Activated T-helper 9 cell treated with anti-CD3 and anti-CD28 coated beads, Interleukin-2, amount 50 U/mL, for 16 hours (primary cell): ENCODE results near the gene STRN3.
"Not testable (repeated sequence)": the region's sequence is repeated elsewhere in the genome, so short reads cannot be mapped to it uniquely, and the experiment has no call there.

Experiments
- DNase-seq: peaks from one replicate; pipeline ENCODE4 v3.0.0-alpha.2; 2020; ENCODE audit warnings: low read depth

STRN3 gene

DNA sequence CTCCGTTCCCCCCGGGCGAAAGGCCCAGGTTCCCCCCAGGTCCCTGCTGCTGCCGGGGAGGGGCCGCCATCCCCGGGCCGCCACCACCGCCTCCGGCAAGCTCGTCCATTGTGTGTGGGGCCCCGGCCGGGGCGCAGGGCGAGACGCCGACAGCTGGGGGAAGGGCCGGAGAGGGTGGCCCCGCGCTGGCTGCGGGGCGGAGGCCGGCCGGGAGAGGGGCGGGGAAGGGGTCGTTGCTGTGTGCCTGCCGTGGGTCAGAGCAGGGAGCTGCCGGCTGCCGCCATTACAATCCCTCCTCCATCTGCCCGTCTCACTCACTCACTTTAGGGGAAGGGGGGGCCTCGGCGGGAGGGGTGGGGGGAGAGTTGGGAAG is at the start of gene STRN3:
Gene STRN3, minus strand, starts transcription at position 303 of the 373 bp plus-strand sequence. Its CDS starts 194 bp downstream, at position 109.
- no peak for DNase-seq

DNA sequence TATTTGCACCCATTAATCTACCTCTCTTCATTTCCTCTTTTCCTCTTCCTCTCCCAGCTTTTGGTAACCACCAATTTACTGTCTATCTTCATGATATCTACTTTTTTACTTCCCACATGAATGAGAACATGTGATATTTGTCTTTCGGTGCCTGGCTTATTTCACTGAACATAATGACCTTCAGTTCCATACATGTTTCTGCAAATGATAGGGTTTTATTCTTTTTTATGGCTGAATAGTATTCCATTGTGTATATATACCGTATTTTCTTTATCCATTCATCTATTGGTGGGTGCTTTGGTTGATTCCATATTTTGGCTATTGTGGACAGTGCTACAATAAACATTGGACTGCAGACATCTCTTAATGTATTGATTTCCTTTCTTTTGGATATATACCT is 49.0 kb upstream of the STRN3 start:
- no peak for DNase-seq

DNA sequence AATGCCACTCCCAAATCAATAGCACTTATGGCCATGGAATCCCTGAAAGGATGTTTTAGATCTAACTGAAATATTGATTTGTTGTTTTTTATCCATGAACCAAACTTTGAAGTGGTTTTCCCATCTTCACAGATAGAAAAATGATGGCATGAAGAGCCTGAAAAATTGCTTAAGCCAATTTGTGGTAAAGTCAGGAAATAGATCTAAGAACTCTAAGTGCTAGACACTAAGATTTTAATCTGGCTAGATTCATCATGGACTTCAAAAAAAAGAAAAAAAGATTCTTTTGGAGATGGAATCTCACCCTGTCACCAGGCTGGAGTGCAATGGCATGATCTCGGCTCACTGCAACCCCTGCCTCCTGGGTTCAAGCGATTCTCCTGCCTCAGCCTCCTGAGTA is 45.0 kb upstream of the STRN3 start:
- DNase-seq = no peak

GRCh38 chr14:31070431-31070830 is 44.3 kb upstream of the STRN3 start:
- no peak for DNase-seq

DNA sequence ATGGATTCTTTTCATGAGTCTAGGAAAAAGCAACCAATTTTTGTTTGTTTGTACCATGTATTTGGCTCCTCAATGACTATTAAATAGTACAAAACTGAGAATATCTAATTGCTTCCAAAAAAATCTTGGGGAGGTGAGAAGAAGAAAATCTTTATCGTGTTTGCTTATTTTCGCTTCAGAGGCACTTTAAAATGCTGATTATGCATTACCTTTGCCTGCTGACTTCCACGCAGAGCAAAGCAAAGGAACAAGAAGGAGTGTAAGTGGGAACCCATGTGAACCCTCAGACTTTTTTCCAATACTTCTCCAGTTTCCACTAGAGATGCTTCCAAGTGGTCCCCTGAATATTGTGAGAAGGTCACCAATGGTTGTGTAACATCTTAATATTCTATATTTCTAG is 43.2 kb upstream of the STRN3 start:
- DNase-seq = no peak

GRCh38 chr14:31068235-31068634 is 42.1 kb upstream of the STRN3 start:
- no peak for DNase-seq

- DNase-seq = not testable (repeated sequence)
Observed at GRCh38 chr14:31062908-31063307, 36.7 kb upstream of the STRN3 start.

DNA sequence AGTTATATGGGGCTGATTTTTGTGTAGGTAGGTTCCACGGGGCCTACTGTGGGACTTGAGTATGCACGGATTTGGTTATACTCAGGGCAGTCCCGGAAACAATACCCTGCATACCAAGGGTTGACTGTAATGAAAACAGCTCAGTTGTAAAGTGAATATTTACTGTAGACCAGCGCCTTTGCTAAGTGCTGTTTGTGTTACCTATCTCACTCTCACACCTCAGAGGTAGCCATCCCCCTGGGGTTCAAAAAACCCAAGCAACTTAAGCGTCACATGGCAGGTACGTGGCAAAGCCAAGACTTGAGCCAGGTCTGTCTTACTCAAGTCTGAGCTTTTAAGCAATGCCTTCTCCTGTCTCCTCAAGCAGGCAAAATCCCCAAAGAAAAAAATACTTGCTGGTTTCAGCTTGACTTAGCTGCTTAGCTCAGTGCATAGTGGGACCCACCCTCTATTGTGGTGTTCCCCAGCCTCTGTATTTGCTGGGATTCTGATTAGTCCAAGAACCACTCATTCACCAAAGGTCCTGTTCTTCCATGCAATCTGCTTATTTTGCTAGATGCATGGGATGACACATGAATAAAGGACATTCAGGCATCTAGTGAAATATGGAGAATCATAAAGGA is 34.2 kb upstream of the STRN3 start:
- no peak for DNase-seq

- DNase-seq = no peak
Observed at GRCh38 chr14:31059152-31059924, 33.2 kb upstream of the STRN3 start.

DNA sequence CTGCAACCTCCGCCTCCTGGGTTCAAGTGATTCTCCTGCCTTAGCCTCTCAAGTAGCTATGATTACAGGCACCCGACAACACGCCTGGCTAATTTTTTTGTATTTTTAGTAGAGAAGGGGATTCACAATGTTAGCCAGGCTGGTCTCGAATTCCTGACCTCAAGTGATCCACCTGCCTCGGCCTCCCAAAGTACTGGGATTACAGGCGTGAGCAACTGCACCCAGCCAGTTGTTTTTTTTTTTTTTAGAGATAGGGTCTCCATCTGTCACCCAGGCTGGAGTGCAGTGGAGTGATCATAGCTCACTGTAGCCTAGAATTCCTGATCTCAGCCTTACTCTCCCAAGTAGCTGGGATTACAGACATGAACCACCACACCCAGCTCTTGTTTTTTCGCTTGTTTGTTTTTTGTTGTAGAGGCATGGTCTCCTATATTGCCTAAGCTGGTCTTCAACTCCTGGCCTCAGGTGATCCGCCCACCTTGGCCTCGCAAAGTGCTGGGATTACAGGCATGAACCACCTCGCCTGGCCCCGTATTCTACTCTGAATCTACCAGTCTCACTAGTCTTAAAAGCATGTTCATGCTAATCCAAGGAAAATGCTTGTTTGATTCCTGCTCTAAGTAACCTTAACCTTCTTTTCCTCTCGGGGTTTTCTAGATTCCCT is 31.7 kb upstream of the STRN3 start:
- DNase-seq = no peak

DNA sequence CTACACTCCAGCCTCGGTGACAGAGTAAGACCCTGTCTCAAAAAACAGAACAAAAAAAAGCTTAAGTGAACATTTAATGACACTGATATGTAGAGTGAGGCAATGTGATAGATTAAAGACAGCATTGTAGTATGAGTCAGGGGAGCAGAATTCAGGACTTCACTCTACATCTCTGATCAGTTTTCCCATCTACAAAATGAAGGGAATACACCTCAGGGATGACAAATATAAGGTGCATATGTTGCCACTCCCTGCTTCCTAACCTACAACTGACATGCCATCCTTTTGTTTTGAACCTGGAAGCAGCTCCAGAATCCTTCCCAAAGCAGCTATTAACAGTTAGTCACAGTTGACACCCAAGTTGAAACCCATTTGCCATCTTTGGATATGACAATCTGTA is 30.9 kb upstream of the STRN3 start:
- no peak for DNase-seq

GRCh38 chr14:31052905-31053586 is 26.9 kb upstream of the STRN3 start:
- not testable (repeated sequence) for DNase-seq

DNA sequence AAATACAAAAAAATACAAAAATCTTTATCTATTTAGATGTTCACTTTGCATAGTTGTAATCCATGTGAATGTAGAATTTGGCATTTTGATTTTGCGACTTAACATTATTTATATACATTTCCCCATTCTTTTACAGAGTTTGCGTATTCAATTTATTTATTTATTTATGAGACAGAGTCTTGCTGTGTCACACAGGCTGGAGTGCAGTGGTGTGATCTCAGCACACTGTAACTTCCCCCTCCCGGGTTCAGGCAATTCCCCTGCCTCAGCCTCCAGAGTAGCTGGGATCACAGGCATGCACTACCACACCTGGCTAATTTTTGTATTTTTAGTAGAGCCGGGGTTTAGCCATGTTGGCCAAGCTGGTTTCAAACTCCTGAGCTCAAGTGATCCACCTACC is 25.3 kb upstream of the STRN3 start:
- no peak for DNase-seq

DNA sequence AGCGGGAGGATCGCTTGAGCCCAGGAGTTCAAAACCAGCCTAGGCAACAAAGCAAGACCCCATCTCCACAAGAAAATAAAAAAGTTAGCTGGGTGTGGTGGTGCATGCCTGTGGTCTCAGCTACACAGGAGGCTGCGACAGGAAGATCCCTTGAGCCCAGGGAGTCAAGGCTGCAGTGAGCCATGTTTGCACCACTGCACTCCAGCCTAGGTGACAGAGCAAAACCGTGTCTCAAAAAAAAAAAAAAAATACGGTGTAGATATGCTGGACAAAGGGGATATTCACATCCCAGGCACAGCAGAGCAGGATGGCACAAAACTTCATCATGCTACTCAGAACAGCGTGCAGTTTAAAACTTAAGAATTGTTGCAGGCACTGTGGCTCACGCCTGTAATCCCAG is 24.8 kb upstream of the STRN3 start:
- no peak for DNase-seq

GRCh38 chr14:31047503-31047902 is 21.3 kb upstream of the STRN3 start:
- DNase-seq = no peak

DNA sequence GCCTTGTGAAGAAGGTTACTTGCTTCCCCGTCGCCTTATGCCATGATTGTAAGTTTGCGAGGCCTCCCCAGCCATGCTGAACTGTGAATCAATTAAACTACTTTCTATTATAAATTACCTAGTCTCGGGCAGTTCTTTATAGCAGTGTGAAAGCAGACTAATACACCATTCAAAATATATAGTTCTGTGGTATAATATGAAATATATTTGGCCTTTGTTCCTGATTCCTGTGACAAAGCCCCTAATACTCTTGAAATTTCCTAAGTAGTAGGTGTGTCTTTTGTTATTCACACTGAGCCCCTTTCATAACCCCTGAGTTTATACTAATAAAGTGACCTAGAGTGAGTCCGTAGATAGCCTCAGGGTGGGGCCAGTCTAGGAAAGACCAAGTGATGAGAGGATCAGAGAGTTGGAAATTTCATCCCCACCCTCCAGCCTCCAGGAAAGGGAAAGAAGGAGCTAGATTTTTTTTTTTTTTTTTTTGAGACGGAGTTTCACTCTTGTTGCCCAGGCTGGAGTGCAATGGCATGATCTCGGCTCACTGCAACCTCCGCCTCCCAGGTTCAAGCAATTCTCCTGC is 19.4 kb upstream of the STRN3 start:
- no peak for DNase-seq

DNA sequence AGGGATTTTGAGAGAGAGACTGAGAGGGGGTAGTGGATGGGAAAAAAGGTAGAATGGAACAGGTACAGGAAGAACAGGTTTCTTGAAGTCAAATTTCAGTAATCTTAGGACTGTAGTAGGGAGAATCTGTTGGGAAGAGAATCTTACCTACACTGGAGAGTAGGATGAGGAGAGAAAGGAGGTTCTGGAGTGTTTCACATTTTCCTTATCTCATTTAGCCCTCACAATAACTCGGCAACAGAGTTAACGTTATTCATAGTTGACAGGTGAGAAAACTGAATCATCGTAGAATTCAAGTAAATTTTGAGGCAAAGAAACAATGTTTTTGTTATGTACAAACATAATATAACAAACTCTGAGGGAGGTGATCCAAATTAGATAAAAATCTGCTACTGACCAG is 17.2 kb upstream of the STRN3 start:
- DNase-seq = no peak

DNA sequence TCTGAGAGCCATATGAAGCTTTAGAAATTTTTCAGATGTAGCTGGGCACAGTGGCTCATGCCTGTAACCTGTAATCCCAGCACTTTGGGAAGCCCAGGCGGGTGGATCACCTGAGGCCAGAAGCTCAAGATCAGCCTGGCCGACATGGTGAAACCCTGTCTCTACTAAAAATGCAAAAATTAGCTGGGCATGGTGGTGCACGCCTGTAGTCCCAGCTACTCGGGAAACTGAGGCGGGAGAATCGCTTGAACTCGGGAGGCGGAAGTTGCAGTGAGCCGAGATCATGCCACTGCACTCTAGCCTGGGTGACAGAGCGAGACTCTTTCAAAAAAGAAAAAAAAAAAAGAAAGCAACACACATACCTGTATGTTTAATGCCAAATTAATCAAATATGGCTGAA is 16.7 kb upstream of the STRN3 start:
- not testable (repeated sequence) for DNase-seq

GRCh38 chr14:31042300-31042699 is 16.1 kb upstream of the STRN3 start:
- no peak for DNase-seq

- no peak for DNase-seq
Observed at GRCh38 chr14:31038521-31039166, 12.5 kb upstream of the STRN3 start.

- DNase-seq = no peak
Observed at GRCh38 chr14:31037709-31038221, 11.6 kb upstream of the STRN3 start.

DNA sequence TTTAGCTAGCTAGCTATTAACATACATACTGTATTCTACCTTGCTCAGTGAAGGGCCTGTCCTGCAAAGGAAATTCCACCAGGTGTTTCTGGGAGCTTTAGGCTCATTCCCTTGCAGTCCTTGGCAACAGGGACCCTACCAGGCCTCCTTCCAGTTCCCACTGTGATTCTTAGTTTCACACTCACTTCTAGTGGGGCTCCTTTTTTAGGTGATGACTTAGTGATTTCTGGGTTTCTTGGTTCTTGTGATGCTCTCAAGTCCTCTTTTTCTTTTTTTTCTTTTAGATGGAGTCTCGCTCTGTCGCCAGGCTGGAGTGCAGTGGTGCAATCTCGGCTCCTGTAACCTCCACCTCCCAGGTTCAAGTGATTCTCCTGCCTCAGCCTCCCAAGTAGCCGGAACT is 10.4 kb upstream of the STRN3 start:
- DNase-seq = no peak
